IPS-15b (cell line): ENCODE results near the gene CMYA5.

Experiments used
- H3K27me3 ChIP-seq: one replicate; pipeline ENCODE4 v1.6.1; 2013; ENCODE audit warnings: low read length; ENCODE audit not compliant: control insufficient read depth, insufficient read depth
- H3K36me3 ChIP-seq: one replicate; pipeline ENCODE4 v1.6.1; 2013; ENCODE audit warnings: low read length; ENCODE audit not compliant: control insufficient read depth, insufficient read depth
- H3K4me1 ChIP-seq: one replicate; pipeline ENCODE4 v1.6.1; 2013; ENCODE audit warnings: mild to moderate bottlenecking, low read length; ENCODE audit not compliant: control insufficient read depth, insufficient read depth
- H3K4me3 ChIP-seq: one replicate; pipeline ENCODE4 v1.5.1; 2013; ENCODE audit warnings: low read depth, low read length
- H3K9ac ChIP-seq: one replicate; pipeline ENCODE4 v1.6.1; 2013; ENCODE audit warnings: low read depth, mild to moderate bottlenecking, low read length
- H3K9me3 ChIP-seq: one replicate; pipeline ENCODE4 v1.6.1; 2013; ENCODE audit warnings: mild to moderate bottlenecking, low read length; ENCODE audit not compliant: control insufficient read depth, insufficient read depth

The CMYA5 gene

GRCh38 chr5:79832911-79833310 is 143.3 kb downstream of the CMYA5 start:
- no peaks in the 10 kb centered on the region for H3K9me3 ChIP-seq
- no peaks in the 10 kb centered on the region for H3K4me1 ChIP-seq
- H3K4me3 ChIP-seq, result no peak overlapping the region
- H3K27me3 ChIP-seq, result no peaks in the 10 kb centered on the region
- no peak overlapping the region for H3K9ac ChIP-seq
- no peaks in the 10 kb centered on the region for H3K36me3 ChIP-seq

- Histone ChIP-seq H3K9ac (no peak overlapping the region), H3K36me3 (no peaks in the 10 kb centered on the region), H3K27me3 (no peaks in the 10 kb centered on the region), H3K4me1 (no peaks in the 10 kb centered on the region), H3K4me3 (no peak overlapping the region), H3K9me3 (no peaks in the 10 kb centered on the region)
Measured at GRCh38 chr5:79834098-79834753, 144.6 kb downstream of the CMYA5 start.

- H3K9ac ChIP-seq, result no peak overlapping the region
- H3K27me3 ChIP-seq, result no peaks in the 10 kb centered on the region
- no peak overlapping the region for H3K4me3 ChIP-seq
- H3K4me1 ChIP-seq, result no peaks in the 10 kb centered on the region
- no peaks in the 10 kb centered on the region for H3K36me3 ChIP-seq
- H3K9me3 ChIP-seq, result no peaks in the 10 kb centered on the region
Measured at GRCh38 chr5:79834754-79835714, 145.4 kb downstream of the CMYA5 start.

- Histone ChIP-seq H3K27me3 (no peaks in the 10 kb centered on the region), H3K9me3 (no peaks in the 10 kb centered on the region), H3K4me1 (peaks cover 3% of the 10 kb centered on the region)
Measured at GRCh38 chr5:79837761-79838551, 148.3 kb downstream of the CMYA5 start.

GRCh38 chr5:79840084-79840990 is 150.7 kb downstream of the CMYA5 start:
- no peaks in the 10 kb centered on the region for H3K36me3 ChIP-seq
- no peak overlapping the region for H3K4me3 ChIP-seq
- peaks cover 3% of the 10 kb centered on the region for H3K4me1 ChIP-seq
- no peak overlapping the region for H3K9ac ChIP-seq
- H3K9me3 ChIP-seq, result no peaks in the 10 kb centered on the region
- no peaks in the 10 kb centered on the region for H3K27me3 ChIP-seq

More at GRCh38 chr5:79837761-79838551, 148.3 kb downstream of the CMYA5 start:
- no peak overlapping the region for H3K9ac ChIP-seq
- no peaks in the 10 kb centered on the region for H3K36me3 ChIP-seq
- no peak overlapping the region for H3K4me3 ChIP-seq

- H3K9me3 ChIP-seq, result no peaks in the 10 kb centered on the region
- H3K9ac ChIP-seq, result no peak overlapping the region
- no peaks in the 10 kb centered on the region for H3K27me3 ChIP-seq
- no peaks in the 10 kb centered on the region for H3K36me3 ChIP-seq
- H3K4me3 ChIP-seq, result no peak overlapping the region
- H3K4me1 ChIP-seq, result peaks cover 3% of the 10 kb centered on the region
Measured at GRCh38 chr5:79841172-79841571, 151.5 kb downstream of the CMYA5 start.

- Histone ChIP-seq H3K36me3 (no peaks in the 10 kb centered on the region), H3K4me1 (peaks cover 3% of the 10 kb centered on the region), H3K9ac (no peak overlapping the region), H3K27me3 (no peaks in the 10 kb centered on the region), H3K4me3 (no peak overlapping the region), H3K9me3 (no peaks in the 10 kb centered on the region)
Measured at GRCh38 chr5:79842006-79842881, 152.6 kb downstream of the CMYA5 start.

- no peak overlapping the region for H3K9ac ChIP-seq
- no peak overlapping the region for H3K4me3 ChIP-seq
- H3K27me3 ChIP-seq, result no peaks in the 10 kb centered on the region
- H3K9me3 ChIP-seq, result no peaks in the 10 kb centered on the region
- peaks cover 3% of the 10 kb centered on the region for H3K4me1 ChIP-seq
- H3K36me3 ChIP-seq, result no peaks in the 10 kb centered on the region
Measured at GRCh38 chr5:79842991-79843390, 153.4 kb downstream of the CMYA5 start.

GRCh38 chr5:79843450-79844388 is 154.1 kb downstream of the CMYA5 start:
- no peaks in the 10 kb centered on the region for H3K9me3 ChIP-seq
- no peak overlapping the region for H3K9ac ChIP-seq
- peaks cover 3% of the 10 kb centered on the region for H3K4me1 ChIP-seq
- H3K36me3 ChIP-seq, result no peaks in the 10 kb centered on the region
- H3K4me3 ChIP-seq, result no peak overlapping the region
- H3K27me3 ChIP-seq, result no peaks in the 10 kb centered on the region
